GM21717 (cell line): ENCODE measurements around the gene RAB38.

Experiments used
- ATAC-seq: cut with Tn5 transposase; IDR thresholded peaks from one replicate; pipeline ENCODE4 v1.9.1; 2021; ENCODE audit warnings: mild to moderate bottlenecking, moderate library complexity; ENCODE audit not compliant: unreplicated experiment

The RAB38 gene

DNA sequence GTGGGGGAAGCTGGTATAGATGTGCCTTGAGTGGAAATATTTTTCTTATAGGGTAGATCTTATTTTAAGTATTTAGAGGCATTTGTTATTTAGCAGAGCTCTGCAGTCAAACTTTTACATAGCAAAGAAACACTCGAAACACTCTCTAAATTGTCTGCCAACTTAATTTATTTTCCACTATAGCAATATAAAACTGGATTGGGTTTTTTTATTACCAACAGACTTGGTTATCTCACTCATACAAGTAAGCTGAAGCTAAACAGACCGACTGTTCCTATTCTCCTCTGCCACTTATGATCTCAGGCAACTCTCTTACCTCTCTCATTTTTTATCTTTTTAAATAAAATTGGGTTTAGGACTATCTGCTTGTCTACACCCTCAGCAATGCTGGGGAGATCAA lies 4.6 kb downstream of the RAB38 start:
- ATAC-seq: no peak

DNA sequence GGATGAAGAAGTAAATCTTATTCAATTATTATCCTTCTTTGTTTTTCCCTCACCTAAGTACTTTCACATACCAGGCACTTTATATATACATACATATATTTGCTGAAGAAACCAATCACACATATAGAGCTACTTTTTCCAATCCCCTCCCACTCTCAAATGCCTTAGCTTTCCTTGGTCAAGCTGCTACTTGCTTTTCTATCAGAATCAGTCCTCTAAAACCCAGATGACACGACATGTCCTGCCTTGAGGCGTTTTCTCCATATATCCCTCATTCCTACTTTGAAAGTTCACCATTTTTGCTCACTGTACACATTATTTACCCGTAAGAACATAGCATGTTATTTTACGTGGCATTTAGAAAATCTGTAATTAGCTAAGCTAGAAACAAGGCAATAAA lies 5.4 kb downstream of the RAB38 start:
- ATAC-seq: no peak

- ATAC-seq: no peak
Observed at GRCh38 chr11:88169471-88169870, 5.8 kb downstream of the RAB38 start.

DNA sequence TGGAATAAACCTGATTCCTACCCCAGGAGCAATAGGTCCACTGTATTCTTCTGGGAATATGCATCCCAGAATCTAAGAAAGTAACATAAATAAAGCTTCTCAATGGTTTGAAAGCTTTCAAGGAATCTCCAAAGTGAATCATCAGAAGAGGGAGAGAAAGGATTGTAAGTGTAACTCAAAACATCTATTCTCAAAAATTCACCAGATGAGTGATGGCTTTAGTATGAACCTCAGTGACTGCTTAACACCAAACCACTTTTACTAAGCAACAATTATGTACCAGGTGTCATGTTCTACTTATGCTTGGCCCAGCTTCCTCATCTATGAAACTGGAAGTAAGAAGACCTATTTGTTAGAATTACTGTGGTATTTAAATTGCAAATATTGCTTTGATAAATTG lies 7.4 kb downstream of the RAB38 start:
- ATAC-seq: no peak

- ATAC-seq: no peak
Observed at GRCh38 chr11:88164806-88165585, 10.2 kb downstream of the RAB38 start.

DNA sequence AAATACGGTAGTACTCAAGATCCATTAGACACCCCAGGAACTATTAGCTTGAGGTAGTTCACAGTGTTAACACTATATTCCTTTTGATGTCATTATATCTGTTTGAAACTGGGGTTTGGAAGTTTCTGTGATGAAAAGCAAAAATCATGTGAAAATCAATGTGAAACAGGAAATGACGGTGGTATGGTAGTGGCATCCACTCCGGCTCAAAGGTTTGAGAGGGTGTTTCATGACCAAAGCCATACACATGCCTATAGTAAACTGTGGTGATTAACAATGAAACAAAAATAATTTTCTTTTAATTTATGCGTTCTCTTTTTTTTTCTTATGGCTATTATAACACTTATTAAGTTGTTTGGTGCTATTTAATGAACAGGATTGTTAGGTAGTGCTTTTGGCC lies 10.9 kb downstream of the RAB38 start:
- ATAC-seq: no peak

GRCh38 chr11:88158081-88158480 lies 17.2 kb downstream of the RAB38 start:
- no peak for ATAC-seq

GRCh38 chr11:88157370-88157769 lies 17.9 kb downstream of the RAB38 start:
- no peak for ATAC-seq

- no peak for ATAC-seq
Observed at GRCh38 chr11:88152381-88152780, 22.9 kb downstream of the RAB38 start.

GRCh38 chr11:88151709-88152265 lies 23.5 kb downstream of the RAB38 start:
- no peak for ATAC-seq

DNA sequence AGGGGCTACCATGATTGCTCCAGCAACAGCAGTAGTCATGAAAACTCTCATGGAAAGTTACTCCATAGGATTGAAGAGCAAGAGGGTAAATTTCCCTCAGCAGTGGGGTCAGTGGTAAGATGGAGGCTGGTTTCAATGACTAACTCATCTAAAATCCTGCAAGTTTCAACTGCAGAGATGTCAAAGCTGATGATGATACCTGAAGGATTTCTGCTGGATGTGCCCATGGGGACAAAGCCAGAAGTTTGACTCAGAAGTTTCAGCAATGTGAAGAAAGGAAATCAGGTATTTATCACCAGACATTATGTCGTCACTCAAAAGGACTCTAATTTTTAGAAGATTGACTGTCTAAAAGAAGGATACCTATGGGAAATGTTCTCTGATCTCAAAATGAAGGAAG lies 29.1 kb downstream of the RAB38 start:
- no peak for ATAC-seq

DNA sequence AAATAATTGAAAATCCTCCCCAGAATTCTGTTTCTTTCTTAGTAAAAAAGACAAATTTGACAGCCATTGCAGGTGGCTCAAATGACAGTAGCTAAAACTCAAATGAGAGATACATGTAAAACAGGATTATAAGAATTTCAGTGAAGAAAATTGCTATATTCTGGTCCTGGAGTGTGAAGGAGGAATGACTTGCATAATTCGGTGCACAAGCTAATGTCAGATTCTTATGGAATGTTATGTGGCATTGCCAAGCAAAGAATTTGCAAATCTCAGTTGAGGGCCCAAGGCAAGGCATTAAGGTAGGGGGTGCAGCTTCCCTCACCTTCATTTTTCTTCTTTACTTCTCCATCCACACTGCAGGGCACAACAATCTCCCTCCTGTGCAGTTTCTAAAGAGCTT lies 35.4 kb downstream of the RAB38 start:
- no peak for ATAC-seq

- ATAC-seq: no peak
Observed at GRCh38 chr11:88131764-88132470, 43.3 kb downstream of the RAB38 start.

DNA sequence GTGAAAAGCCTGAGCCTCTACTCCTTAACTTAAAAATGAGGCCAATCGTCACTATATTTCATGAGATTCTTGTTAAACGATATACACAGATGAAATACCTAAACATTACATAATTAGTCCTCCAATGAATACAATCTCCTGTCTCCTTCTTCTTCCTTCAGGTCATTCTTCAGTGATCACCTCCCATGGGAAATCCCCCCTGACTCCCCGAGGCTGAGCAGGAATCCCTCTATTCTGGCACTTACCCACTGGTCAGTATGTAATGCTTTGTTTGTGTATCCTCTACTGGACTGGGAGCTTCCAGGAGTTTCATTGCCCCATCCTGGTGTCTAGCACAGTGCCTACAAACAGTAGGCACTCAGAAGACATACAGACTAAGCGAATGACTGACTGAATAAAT lies 52.3 kb downstream of the RAB38 start:
- no peak for ATAC-seq

DNA sequence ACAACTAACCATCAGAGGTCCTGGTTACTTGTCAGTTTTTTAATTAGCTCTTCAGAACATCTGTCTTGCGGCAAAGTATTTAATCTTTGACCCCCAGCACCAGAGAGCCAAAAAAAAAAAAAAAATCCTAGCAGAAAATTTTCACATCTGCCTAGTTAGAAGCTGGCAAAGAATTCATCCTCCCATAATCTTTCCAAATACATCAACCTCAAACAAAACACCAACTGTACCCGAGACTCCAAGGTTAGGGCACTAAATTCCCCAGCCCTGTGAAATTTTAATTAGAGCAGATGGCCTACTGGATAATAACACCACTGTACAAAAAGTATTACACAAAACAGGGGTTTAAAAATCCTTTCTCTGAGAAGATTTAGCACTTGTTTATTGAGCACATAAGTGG lies 55.7 kb downstream of the RAB38 start:
- ATAC-seq: no peak

DNA sequence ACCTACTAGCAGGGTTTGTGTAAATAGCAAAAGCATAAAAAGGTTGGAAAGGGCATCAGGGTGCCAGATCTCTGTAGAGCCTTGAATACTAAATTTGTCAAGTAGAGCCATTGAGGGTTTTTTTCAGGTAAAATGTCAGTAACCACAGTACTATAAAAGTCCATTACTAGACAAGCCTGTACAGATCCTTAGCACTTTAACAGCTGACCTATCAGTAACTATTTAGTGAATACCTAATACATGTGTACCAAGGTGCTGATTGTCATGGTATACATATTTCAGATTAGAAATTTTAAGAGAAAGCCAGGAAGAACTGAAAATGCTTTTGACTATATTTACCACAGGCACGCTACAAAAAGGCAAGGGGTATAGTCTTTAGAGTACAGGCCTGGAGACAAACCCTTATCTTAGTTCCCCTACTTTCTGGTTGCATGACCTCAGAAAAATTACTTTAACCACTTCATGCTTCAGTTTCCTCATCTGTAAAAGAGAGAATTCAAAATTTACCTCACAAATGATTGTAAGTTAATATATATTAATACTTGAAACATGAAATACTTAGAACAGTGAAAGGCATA lies 57.9 kb downstream of the RAB38 start:
- ATAC-seq: peak; percentile 57

DNA sequence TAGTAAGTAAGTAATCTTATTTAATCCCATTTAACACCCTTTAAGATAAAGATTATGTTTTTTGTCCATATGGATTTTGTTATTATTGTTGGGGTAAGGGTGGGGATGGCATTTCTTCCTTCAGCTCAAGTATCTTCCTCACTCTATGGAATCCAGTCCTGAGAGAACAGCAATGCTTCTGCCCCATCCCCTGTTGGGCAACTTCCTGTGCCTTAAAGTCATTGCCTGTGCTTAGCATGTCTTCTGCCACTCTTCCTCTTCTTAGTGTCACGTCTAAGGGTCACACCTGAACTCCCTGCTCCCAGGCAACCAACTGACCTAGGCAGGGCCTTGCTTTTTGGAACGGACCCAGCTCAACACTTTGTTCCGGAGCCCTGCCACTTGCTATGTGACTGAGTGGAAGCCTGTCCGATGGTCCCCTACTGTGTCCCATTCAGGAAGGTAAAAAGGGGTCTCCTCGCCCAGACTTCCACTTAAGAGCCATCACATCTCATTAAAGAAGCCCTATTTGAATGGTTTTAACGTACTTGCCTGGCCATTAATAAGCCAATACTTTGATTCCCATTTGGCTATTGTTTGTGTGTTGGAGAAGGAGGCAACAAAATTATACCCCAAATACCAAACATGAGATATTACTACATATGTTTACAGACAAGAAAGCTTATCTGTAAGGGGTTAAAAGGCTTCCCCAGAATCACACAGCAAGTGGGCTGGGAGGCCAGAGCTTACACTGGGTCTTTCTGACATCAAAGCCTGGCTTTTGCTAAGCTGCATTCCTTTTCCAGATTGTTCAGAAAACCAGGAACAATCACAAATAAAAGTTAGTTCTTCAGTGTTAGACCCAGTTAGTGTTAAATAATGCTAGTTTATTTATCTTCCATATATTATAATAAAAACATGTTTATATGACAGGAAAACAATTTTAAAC lies 59.2 kb downstream of the RAB38 start:
- no peak for ATAC-seq

DNA sequence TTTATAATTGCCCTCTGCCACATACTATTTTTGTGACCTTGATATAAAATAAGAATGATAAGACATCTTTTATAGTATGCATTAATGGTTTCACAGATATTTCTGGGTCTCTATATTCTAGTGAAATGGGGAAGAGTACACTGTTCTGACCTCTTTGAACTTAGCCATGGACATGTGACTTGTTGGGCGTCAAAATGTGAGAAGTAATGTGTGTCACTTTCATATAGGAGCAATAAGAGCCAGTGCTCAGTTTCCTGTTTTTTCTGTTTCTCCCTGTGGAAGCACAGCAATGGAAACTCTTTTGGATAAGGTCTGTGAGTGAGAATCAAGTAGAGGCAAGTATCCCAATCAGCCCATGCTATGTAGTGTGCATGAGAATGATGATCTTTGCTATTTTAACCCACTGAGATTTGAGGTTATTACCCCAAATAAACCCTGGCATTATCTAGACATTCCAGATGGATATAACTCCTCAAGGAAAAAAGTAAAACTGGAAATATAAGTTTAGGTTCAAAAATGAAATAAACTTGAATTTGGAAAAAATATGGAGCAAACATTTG lies 60.7 kb downstream of the RAB38 start:
- ATAC-seq: no peak

DNA sequence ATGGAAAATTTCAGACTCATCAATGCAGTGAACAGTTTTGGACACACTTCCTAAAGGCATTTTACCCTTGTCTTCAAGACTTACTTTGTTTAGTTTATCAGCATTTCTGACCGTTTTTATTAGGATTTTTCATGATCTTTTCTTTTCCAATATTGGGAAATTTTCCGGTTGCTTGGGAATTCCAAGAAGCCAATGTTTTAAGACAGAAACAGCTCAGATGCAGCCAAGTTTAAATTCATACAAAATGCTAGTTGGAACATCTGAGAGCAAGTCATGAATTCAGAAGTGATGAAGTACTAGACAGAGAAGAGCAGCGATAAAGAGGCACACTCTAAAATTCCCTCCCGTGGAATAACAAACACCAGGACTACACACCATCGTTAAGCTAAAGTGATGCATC lies 68.6 kb downstream of the RAB38 start:
- no peak for ATAC-seq

DNA sequence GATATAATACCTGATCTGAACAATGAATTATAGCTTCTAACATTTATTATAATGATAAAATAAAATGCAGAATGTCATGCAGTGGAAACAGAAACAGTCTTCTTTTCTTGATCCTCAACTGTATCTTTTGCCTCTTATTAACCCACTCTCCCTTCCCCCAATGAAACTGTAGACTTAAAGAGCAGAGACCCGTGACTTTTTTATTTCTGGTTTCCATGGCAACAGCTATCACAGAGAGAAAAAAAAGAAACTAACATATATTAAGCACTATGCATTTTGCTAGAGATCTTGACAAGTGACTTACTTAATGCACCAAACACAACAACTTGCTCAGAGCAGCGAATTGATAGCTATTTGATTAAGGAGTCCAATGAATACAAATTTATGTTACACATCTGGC lies 69.3 kb downstream of the RAB38 start:
- no peak for ATAC-seq

DNA sequence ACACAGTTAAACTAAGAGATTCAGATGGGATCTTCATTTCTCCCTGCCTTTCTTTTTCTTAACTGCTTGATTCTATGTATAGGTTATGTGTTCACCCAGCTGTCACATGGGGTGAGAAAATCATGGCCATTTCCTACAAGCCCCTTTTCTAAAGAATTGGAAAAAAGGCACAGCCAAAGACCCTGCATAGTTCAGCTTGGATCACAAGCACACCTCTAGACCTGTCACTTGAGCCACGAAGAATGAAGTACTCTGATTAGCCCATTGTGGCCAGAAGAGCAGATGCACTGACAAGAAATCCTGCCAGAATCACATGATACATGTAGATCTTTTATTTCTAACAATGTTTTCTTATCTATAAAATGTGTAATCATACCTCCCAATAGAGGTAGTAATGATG lies 69.7 kb downstream of the RAB38 start:
- ATAC-seq: no peak
